ENCODE results near the gene SNN. TPM values are rescaled to one million over a fixed set of nuclear protein-coding genes. Genes with fewer than 3 reads are reported as not detected.

Gene SNN
- total RNA-seq, 4 donors from 2014 or later: 22.5 to 94.5 (median 78.1) TPM

DNA sequence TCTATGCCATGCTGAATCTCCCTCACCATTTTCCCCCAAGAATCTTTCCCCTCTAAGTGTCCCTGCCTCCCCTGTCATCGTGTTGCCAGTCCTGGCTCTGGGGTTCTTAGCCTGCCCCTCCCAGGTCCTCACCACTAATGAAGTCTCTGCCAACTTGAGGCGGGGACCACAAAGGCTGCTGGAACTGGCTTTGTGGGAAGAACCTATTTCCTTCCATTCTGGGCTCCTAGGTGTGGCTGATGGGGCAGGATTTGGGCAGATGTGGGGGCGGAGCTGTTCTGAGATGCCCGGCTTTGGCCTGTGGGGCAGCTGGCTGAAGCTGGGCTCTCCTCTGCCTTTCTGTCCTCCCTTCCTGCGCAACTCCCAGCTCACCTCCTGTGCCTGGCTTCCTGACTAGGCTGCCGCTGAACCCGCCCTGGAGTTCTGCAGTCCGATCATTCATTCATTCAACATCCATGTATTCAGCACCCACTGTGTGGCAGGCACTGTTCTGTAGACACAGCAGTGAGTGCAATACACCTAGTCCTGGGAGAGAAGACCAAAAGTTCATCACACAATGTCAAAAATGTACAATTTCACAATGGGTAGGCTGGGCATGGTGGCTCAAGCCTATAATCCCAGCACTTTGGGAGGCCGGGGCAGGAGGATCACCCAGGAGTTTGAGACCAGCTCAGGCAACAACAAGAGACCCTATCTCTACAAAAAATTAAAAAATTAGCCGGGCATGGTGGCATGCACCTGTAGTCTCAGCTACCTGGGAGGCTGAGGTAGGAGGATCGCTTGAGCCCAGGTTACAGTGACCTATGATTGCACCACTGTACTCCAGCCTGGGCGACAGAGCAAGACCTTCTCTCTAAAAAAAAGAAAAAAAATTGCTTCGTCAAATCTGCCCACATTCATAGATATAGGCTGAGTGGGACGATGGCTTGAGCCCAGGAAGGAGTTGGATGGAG is 1.9 kb upstream of the SNN start:
- Histone ChIP-seq H3K36me3 (no peaks in the 10 kb centered on the region), H3K4me1 (peaks cover 19 to 24% of the 10 kb centered on the region in 2 donors), H3K27ac (peak overlapping the region; percentile 80 to 96 (median 86)), H3K9me3 (no peaks in the 10 kb centered on the region), H3K4me3 (no peak overlapping the region), H3K27me3 (no peaks in the 10 kb centered on the region)
- no peak for ATAC-seq
- no peak for TF ChIP-seq POLR2A (IDR thresholded peaks at IDR 0.05)
- TF ChIP-seq, protein P1, sequence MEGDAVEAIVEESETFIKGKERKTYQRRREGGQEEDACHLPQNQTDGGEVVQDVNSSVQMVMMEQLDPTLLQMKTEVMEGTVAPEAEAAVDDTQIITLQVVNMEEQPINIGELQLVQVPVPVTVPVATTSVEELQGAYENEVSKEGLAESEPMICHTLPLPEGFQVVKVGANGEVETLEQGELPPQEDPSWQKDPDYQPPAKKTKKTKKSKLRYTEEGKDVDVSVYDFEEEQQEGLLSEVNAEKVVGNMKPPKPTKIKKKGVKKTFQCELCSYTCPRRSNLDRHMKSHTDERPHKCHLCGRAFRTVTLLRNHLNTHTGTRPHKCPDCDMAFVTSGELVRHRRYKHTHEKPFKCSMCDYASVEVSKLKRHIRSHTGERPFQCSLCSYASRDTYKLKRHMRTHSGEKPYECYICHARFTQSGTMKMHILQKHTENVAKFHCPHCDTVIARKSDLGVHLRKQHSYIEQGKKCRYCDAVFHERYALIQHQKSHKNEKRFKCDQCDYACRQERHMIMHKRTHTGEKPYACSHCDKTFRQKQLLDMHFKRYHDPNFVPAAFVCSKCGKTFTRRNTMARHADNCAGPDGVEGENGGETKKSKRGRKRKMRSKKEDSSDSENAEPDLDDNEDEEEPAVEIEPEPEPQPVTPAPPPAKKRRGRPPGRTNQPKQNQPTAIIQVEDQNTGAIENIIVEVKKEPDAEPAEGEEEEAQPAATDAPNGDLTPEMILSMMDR (IDR thresholded peaks at IDR 0.05 in 4 of 5, conservative IDR thresholded peaks at IDR 0.05 in 1 of 5): no peak
- in situ Hi-C loops (cut with MboI; ENCODE audit: low sequenced_read_pairs in 4 of 4) (no loop called here), intact Hi-C loops (cut with DNase I; ENCODE audit: low total_unique reads) (loop anchor here (10.0 kb wide), 1 partner anchor 248 kb away; the partner anchor contains the start of gene GSPT1)
- DNase-seq: no peak

DNA sequence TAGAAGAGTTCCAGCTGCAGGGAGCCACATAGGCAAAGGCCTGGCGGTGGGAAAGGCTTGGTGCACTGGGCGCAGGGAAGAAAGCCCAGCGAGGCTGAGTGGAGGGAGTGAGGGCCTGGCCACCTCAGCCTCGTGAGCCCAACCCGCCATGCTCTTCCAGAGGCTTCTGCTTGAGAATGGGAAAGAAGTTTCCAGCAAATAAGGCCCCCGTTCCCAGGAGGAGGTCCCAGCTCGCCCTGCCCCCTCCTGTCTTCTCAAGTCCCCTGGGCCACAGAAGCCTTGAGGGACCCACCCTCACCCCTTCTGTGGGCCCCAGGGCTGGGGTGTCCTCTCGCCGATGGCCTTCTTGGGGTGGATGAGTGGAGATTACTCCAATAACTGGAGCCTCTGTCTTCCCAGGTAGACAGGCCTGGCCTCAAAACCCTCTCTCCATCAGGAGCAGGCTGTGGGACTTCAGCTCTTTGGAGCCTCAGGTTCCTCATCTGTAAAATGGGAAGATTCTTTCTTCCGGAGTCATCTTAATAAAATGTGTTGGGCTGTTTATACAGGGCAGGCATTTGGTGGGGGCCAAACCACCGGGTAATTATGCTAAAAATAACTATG is 933 bp upstream of the SNN start:
- H3K4me1 ChIP-seq: peaks cover 29 to 34% of the 10 kb centered on the region in 2 donors
- DNase-seq: no peak
- in situ Hi-C loops (cut with MboI; ENCODE audit: low sequenced_read_pairs in 4 of 4): no loop called here
- H3K27me3 ChIP-seq: no peaks in the 10 kb centered on the region
- H3K9me3 ChIP-seq: no peaks in the 10 kb centered on the region
- peak overlapping the region; percentile 80 to 96 (median 86) for H3K27ac ChIP-seq
- TF ChIP-seq POLR2A (IDR thresholded peaks at IDR 0.05): no peak
- TF ChIP-seq, protein P1 (IDR thresholded peaks at IDR 0.05 in 4 of 5, conservative IDR thresholded peaks at IDR 0.05 in 1 of 5): no peak
- no peak for ATAC-seq
- intact Hi-C loops (cut with DNase I; ENCODE audit: low total_unique reads): loop anchor here (10.0 kb wide), 1 partner anchor 247 kb away; the partner anchor contains the start of gene GSPT1
- no peaks in the 10 kb centered on the region for H3K36me3 ChIP-seq
- H3K4me3 ChIP-seq: peak overlapping the region in 3 of 4 donors; percentile 43 to 68 (median 58)

DNA sequence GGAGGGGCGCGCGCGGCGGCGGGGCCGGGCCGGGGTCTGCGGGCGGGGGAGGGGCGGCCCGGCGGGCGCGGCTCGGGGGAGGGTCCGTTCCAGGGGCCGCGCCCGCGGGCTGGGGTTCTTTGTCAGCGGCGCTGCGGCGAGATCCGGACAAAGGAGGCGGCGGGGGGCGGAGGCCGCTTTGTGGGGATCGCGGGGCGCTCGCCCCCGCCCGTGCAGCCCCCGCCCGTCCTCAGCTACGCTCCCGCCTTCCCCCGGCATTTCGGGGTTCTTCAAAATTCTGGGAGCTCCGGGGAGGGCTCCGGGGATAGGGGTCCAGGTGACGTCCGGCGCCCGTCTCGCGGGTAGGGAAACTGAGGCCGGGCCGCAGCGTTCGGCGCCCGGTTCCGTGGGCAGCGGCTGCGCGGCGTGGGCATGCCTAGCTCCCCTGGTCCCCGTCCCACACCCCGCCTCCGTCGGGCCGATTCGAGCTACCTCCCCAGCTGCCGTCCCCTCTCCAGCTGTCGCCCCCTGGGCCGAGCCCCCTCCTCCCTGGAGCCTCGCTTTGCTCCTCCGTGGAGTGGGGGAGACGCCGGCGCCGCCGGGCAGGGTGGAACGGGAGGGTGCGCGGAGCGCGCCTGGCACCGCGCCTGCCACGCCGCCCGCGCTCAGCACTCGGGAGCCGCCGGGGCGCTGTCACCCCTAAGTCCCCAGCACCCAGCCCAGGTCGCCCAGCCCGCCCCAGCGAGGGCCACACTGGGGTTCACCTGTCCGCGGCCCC is 546 bp downstream of the SNN start:
- DNase-seq (peak in 1 of 2 donors; percentile 42), ATAC-seq (peak; percentile 10 to 25)
- H3K27me3 ChIP-seq: no peaks in the 10 kb centered on the region
- intact Hi-C loops (cut with DNase I; ENCODE audit: low total_unique reads) (loop anchor here (2.0 to 10.0 kb wide), 4 partner anchors 28 to 246 kb away; partner anchors contain the start of genes GSPT1 and TXNDC11), in situ Hi-C loops (cut with MboI; ENCODE audit: low sequenced_read_pairs in 4 of 4) (no loop called here)
- no peaks in the 10 kb centered on the region for H3K9me3 ChIP-seq
- TF ChIP-seq POLR2A (IDR thresholded peaks at IDR 0.05): no peak
- TF ChIP-seq, protein P1 (IDR thresholded peaks at IDR 0.05 in 4 of 5, conservative IDR thresholded peaks at IDR 0.05 in 1 of 5): no peak
- peaks cover 44 to 49% of the 10 kb centered on the region in 2 donors for H3K4me1 ChIP-seq
- peak overlapping the region; percentile 91 to 99 (median 97) for H3K27ac ChIP-seq
- H3K4me3 ChIP-seq: peak overlapping the region; percentile 79 to 99 (median 88)
- no peaks in the 10 kb centered on the region for H3K36me3 ChIP-seq

DNA sequence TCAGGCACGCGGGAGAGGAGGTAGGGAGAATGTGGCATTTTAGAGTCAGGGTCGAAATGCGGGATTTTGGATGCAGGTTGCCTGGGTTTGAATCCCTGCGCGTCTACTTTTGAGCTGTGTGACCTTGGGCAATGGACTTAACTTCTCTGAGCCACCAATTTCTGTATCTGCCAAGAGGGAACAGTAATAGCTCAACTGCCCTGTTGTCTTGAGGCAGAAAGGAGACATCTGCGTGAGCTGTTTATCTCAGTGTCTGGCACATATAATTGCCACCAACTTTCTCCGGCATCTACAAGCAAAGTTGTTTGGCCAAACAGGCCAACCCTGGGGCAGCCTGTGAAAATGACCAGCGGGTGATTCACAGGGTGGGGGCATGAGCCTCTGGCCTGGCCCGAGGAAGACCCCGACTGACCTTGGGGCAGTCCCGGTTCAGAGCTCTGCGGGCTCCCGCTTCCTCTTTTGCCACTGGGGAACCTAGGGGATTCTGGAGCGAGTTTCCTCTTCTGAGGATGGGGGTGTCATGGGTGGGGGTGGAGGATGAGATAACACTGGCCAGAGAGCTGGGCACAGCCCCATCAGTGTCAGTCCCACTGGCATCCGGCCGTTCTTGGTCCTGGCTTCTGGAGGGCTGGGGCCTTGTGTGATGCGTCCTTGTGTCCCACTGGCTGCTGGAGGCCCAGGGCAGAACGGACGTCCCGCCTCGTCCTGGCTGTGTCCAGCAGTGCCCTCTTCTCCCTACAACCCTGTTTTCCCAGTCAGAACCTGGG is 1.3 kb downstream of the SNN start:
- DNase-seq (peak in 1 of 2 donors; percentile 82), ATAC-seq (peak; percentile 26 to 33)
- in situ Hi-C loops (cut with MboI; ENCODE audit: low sequenced_read_pairs in 4 of 4) (no loop called here), intact Hi-C loops (cut with DNase I; ENCODE audit: low total_unique reads) (loop anchor here (2.0 to 10.0 kb wide), 4 partner anchors 29 to 245 kb away; partner anchors contain the start of genes GSPT1 and TXNDC11)
- H3K36me3 ChIP-seq: no peaks in the 10 kb centered on the region
- H3K4me1 ChIP-seq: peaks cover 51 to 56% of the 10 kb centered on the region in 2 donors
- peak overlapping the region; percentile 91 to 99 (median 97) for H3K27ac ChIP-seq
- no peaks in the 10 kb centered on the region for H3K27me3 ChIP-seq
- no peaks in the 10 kb centered on the region for H3K9me3 ChIP-seq
- peak overlapping the region; percentile 79 to 99 (median 88) for H3K4me3 ChIP-seq
- peak; percentile 38 to 51 for TF ChIP-seq POLR2A (IDR thresholded peaks at IDR 0.05)
- TF ChIP-seq, protein P1 (IDR thresholded peaks at IDR 0.05 in 4 of 5, conservative IDR thresholded peaks at IDR 0.05 in 1 of 5): no peak
